ACC112 (cell line): ENCODE results near the gene RABGGTA.

Source experiments
- H2AFZ ChIP-seq: fragments of 200-600 bp; sonication (generic); one replicate; pipeline ENCODE4 v1.6.0; 2017; ENCODE audit warnings: antibody characterized with exemption, low read length; ENCODE audit not compliant: unreplicated experiment
- H3K27ac ChIP-seq: fragments of 200-600 bp; sonication (generic); 2 replicates; pipeline ENCODE4 v1.5.1; 2014; ENCODE audit warnings: low read depth, mild to moderate bottlenecking, antibody characterized with exemption, low read length, moderate library complexity
- H3K27me3 ChIP-seq: fragments of 200-600 bp; sonication (generic); 2 replicates; pipeline ENCODE4 v1.6.1; 2014; ENCODE audit warnings: mild to moderate bottlenecking, antibody characterized with exemption, low read length, moderate library complexity, mixed read lengths; ENCODE audit not compliant: insufficient read depth
- H3K36me3 ChIP-seq: fragments of 200-600 bp; sonication (generic); 2 replicates; pipeline ENCODE4 v1.6.1; 2016; ENCODE audit warnings: mild to moderate bottlenecking, antibody characterized with exemption, low read length, moderate library complexity, mixed read lengths; ENCODE audit not compliant: insufficient read depth
- H3K4me1 ChIP-seq: fragments of 200-600 bp; sonication (generic); one replicate; pipeline ENCODE4 v1.6.1; 2016; ENCODE audit warnings: low read length, mixed read lengths; ENCODE audit not compliant: insufficient read depth, unreplicated experiment, control insufficient read depth
- H3K4me3 ChIP-seq: fragments of 200-600 bp; sonication (generic); 2 replicates; pipeline ENCODE4 v1.5.1; 2014; ENCODE audit warnings: mild to moderate bottlenecking, low read depth, low read length
- H3K79me2 ChIP-seq: fragments of 200-600 bp; sonication (generic); one replicate; pipeline ENCODE4 v1.6.0; 2016; ENCODE audit warnings: low read length; ENCODE audit not compliant: control insufficient read depth, unreplicated experiment, insufficient read depth

The RABGGTA gene

DNA sequence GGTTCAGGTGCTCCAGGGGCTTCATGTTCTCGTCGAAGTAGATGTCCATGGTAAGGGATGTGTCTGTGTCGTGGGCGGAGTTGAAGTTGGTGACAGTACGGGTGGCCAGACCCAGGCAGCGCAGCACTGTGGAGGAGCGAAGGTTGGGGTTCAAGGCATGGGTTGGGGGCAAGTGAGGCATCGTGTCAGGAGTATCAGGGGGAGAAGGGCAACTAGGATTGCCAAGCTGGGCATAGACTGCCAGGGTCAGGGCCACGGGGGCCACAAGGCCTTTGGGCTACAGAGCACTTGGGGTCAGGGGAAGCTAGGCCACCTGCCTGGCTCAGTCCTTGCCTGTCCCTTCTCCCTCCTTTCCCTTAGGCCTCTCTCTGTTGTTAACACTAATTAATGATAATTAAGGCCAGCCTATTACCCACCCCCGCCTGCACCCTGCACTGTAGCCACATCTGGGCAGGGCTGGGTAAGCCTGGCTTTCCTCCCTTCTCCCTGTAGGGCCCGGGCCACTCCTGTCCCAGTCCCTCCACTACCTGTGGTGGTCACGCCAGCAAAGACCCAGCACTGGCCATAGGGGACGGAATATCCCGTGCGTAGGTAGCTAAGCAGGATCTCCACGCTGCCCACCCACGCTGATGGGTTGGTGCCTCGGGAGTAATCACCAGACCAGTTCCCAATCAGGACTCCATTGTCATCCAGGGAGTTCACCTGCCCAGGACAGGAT is 12.7 kb downstream of the RABGGTA start:
- Histone ChIP-seq H3K79me2 (no peaks in the 10 kb centered on the region), H3K4me1 (peaks cover 8% of the 10 kb centered on the region), H3K36me3 (no peaks in the 10 kb centered on the region)

DNA sequence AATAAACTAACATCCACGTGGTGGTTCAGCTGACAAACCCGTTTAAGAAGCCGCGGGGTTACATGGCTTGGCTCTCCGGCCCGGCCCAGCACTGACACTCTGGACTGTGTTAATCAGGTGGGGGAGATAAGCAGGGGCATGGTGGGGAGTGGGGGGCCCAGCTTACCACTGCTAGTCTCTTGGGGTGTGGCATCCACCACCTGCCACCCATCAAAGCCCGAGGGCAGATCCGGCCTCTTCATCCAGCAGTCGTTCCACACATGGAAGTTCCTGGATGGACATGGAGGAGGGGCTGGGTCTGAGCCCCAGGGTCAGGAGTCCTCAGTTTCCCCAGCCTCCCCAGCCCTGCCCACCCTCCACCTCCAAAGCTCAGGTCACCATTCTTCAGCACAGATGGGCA is 13.3 kb downstream of the RABGGTA start:
- Histone ChIP-seq H3K79me2 (no peaks in the 10 kb centered on the region), H3K27me3 (no peaks in the 10 kb centered on the region), H3K4me3 (no peak overlapping the region), H3K27ac (no peak overlapping the region), H3K4me1 (peaks cover 8% of the 10 kb centered on the region), H2AFZ (no peak overlapping the region), H3K36me3 (no peaks in the 10 kb centered on the region)

More for the DNA sequence above, 12.7 kb downstream of the RABGGTA start:
- Histone ChIP-seq H3K4me3 (no peak overlapping the region), H3K27me3 (no peaks in the 10 kb centered on the region), H3K27ac (no peak overlapping the region), H2AFZ (no peak overlapping the region)

DNA sequence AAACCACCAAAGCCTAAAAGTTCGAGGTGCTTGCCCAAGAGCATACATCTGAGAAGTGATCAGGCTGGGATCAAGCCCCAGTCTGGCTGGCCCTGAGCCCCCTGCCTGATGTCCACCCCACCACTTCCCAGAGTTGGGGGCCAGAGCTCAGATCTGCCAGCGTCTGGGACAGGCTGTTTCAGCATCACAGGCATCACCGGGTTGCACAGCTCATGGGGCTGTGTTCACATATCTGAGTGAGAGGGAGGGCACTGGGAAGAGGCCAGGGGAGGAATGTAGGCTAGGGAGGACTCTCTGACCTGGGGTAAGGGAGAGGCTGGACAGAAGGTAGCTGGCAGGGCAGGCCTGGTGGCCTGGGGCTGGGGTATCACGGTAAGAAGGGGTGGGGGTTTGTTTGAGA is 14.4 kb downstream of the RABGGTA start:
- Histone ChIP-seq H3K27me3 (no peaks in the 10 kb centered on the region), H3K4me3 (no peak overlapping the region), H3K27ac (no peak overlapping the region), H2AFZ (no peak overlapping the region), H3K79me2 (no peaks in the 10 kb centered on the region), H3K36me3 (no peaks in the 10 kb centered on the region), H3K4me1 (peaks cover 13% of the 10 kb centered on the region)

DNA sequence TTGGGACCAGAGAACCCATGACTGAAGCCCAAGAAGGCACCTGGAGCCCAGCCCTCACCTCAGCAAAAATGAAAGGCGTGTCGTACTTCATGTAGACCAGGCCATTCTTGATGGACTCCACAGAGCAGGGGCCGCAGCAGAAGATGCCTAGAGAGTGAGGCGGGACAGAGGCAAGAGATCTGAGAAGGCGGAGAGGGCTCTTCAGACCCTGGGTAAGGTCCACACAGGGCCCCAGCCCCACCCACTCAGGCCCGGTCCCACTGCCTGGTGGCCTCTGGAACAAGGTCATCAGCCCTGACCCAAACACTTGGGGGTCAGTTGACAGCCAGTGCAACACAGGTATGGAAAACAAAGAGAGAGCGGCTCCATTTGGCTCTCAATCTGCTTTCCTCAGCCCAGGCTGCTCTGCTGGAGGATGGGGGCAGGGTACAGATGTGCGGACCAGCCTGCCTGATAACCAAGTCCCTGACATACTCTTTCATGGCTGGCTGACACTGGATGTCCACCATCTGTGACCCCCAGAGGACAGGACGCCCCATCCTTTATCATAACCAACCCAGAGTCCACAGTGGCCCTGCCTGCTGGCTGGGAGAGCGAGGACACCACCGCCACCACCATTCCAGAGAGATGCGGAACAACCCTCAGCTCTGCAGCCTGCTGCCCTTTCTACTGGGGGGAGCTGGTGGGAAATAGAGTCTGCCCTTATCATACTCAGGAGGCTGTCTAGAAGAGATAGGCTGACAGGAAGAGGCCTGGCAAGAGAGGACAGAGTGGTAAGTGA is 15.3 kb downstream of the RABGGTA start:
- no peak overlapping the region for H2AFZ ChIP-seq
- no peak overlapping the region for H3K27ac ChIP-seq
- peaks cover 20% of the 10 kb centered on the region for H3K4me1 ChIP-seq
- no peaks in the 10 kb centered on the region for H3K27me3 ChIP-seq
- H3K4me3 ChIP-seq = no peak overlapping the region
- H3K36me3 ChIP-seq = no peaks in the 10 kb centered on the region
- H3K79me2 ChIP-seq = no peaks in the 10 kb centered on the region

DNA sequence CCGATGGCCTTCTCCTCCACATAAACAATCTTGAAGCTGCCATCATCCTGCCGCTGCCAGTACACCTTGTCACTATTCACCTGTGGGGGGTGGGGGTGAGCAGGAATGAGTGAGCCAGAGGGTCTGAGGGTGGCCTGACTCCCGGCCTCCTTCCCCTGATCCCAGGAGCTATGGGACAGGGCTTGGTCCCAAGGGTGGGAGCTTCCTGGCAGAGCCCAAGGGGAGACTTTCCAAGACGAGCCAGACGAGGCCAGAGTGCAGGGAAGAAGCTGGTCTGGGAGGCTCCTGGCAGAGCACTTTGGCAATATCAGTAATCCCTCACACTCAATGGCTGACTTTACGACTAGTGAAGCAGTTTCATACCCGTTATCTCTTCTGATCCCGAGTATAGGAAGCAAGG is 16.0 kb downstream of the RABGGTA start:
- H3K4me3 ChIP-seq = no peak overlapping the region
- no peaks in the 10 kb centered on the region for H3K36me3 ChIP-seq
- H3K27ac ChIP-seq = no peak overlapping the region
- no peaks in the 10 kb centered on the region for H3K27me3 ChIP-seq
- H3K4me1 ChIP-seq = peaks cover 27% of the 10 kb centered on the region
- no peak overlapping the region for H2AFZ ChIP-seq
- no peaks in the 10 kb centered on the region for H3K79me2 ChIP-seq

DNA sequence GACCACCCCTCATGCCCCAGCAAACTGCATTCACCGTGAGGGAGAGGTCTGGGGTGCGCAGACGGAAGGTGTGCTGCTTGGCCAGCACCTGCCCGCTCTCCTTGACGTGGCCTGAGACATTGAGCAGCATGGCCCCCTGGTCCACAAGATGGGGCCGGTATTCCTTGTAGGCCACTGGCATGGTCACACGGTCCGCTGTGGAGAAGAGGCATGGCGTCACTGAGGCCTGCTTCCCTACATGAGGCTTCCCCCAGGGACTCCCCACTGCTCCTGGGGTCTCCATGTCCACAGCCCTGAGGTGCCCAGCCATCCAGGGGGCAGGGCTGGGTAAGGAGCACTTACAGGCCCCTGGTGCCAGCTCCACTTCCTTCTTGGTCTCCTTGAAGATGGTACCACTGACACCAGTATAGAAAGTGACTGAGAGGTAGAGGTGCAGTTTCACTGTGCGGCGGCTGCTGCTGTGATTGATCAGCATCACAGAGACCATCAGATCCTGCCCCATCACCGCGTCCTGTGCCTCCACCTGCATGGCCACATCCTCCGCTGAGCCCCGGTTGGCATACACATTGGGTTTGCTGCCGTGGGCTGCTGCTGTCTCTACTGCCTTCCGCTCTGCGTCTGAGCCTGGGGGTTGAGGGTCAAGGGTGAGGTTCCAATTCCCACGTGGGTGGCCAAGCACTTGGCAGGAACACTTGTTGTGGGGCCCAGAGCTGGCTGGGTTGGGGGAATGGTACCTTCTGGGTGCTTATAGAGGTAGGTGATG is 16.6 kb downstream of the RABGGTA start:
- H3K27ac ChIP-seq = no peak overlapping the region
- no peaks in the 10 kb centered on the region for H3K79me2 ChIP-seq
- no peaks in the 10 kb centered on the region for H3K36me3 ChIP-seq
- H3K4me3 ChIP-seq = no peak overlapping the region
- peaks cover 29% of the 10 kb centered on the region for H3K4me1 ChIP-seq
- H2AFZ ChIP-seq = no peak overlapping the region
- no peaks in the 10 kb centered on the region for H3K27me3 ChIP-seq

DNA sequence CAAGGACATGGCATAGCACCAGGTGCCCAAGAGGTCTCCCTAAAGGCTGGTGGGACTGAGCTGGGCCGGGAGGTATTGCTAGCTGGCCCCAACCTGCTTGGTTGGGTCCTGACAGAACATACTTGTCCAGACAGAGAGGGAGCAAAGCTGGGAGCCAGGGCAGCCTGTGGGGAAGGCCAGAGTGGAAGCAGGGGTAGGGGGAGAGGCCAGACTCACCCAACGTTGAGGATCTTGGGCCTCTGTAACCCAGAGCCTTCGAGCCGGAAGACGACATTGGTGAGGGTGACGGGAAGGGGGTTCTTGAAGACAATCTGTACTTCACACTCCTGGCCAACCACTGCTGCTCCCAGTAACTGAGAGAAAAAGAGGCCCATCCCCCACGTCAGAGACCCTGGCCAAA is 17.5 kb downstream of the RABGGTA start:
- Histone ChIP-seq H3K4me1 (peaks cover 22% of the 10 kb centered on the region), H3K27ac (no peak overlapping the region), H3K79me2 (no peaks in the 10 kb centered on the region), H3K4me3 (no peak overlapping the region), H2AFZ (no peak overlapping the region), H3K36me3 (no peaks in the 10 kb centered on the region), H3K27me3 (no peaks in the 10 kb centered on the region)

DNA sequence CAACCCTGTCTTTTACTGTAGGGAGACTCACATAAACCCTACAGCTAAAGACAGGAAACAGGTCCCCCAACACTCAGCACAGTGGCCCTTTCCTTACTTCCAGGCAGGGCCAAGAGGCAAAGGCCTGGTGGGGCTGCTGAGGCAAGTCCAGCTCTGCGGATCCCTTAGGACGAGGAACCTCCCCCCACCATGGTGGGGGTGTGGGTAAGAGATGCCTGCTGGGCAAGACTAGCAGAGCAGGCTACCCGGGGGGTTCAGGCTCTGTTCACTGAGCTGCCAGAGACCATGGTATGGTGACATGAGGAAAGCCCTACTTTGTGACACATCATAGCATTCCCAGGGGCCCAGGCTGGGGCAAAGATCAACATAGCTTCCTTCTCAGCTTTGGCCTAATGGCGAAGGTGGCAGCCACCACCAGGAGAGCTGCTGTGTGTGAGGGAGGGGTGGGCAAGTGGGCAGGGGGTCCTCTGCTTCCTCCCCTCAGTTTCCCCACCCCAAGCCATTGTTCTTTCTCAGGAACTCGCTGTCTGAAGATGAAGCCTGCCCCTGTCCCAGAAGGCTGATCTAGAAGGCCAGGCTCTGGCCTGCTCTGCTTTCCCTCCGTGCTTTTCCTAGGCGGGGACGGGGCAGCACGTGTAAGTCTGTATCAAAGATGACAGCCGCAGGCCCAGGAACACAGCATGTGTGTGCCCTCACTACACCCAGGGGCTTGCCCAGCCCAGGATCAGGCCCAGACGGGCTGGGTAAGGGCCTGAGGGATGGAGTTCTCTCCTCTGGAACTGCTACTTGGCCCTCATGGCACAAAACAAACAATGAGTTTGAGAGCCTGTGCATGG is 18.9 kb downstream of the RABGGTA start:
- H3K36me3 ChIP-seq = no peaks in the 10 kb centered on the region
- H3K79me2 ChIP-seq = no peaks in the 10 kb centered on the region
- H3K27ac ChIP-seq = no peak overlapping the region
- H3K4me3 ChIP-seq = no peak overlapping the region
- no peak overlapping the region for H2AFZ ChIP-seq
- peaks cover 20% of the 10 kb centered on the region for H3K4me1 ChIP-seq
- no peaks in the 10 kb centered on the region for H3K27me3 ChIP-seq

DNA sequence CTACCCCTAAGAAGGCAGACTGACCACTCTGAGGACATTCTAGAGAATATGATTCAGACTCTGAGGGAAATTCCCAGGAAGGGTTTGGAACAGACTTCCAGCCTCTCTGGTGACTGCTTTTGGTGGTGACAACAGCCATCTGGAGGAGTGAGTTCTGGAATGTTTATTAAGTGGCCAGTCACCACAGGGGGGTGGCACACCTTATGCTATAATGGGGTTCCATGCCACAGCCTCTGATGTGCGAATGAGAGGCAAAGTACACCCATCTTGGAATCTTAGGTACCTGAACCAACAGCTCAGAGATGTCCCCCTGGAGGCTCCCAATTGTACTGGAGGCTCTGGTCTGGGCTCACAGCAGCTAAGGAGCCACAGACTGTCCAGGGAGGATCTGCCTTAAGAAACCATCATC is 19.5 kb downstream of the RABGGTA start:
- no peak overlapping the region for H2AFZ ChIP-seq
- H3K79me2 ChIP-seq = no peaks in the 10 kb centered on the region
- peaks cover 22% of the 10 kb centered on the region for H3K4me1 ChIP-seq
- no peak overlapping the region for H3K4me3 ChIP-seq
- no peak overlapping the region for H3K27ac ChIP-seq
- H3K36me3 ChIP-seq = no peaks in the 10 kb centered on the region
- no peaks in the 10 kb centered on the region for H3K27me3 ChIP-seq

DNA sequence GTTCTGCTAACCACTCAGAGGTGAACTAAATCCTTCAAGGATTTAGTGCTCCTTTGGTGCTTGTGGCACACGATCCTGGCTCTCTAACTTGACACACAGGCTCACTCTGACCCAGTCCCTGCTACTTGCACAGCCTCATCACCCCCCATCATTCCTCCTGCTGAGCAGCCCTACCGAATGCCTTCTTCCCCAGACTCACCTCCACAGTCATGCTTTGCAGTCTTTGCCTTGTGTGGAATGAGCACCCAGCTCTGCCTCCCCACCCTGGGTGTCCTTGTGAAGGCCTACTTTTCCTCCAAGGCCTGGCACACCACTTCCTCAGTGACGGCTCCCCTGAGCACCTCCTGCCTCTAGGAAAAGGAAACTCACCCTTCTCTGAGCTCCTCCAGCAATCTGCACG is 21.0 kb downstream of the RABGGTA start:
- Histone ChIP-seq H3K27ac (no peak overlapping the region), H2AFZ (no peak overlapping the region), H3K36me3 (no peaks in the 10 kb centered on the region), H3K4me1 (peaks cover 26% of the 10 kb centered on the region), H3K27me3 (no peaks in the 10 kb centered on the region), H3K79me2 (no peaks in the 10 kb centered on the region), H3K4me3 (no peak overlapping the region)
